ENCODE results near the gene PODNL1. TPM values are rescaled to one million over a fixed set of nuclear protein-coding genes. Genes with fewer than 3 reads are reported as not detected.

PODNL1 gene
- total and polyA plus RNA-seq, 2 donors (not counting 1 experiment from before 2014, with no cell fraction given) = 2.1 to 6.9 TPM

- peaks cover 2% of the 10 kb centered on the region for H3K27me3 ChIP-seq (ENCODE audit: control insufficient read depth, insufficient read depth, low read length)
- peak overlapping the region; percentile 14 for H2AFZ ChIP-seq (ENCODE audit: low read length)
- no peak overlapping the region for H3K4me3 ChIP-seq (replicated peaks in 1 of 4; ENCODE audit: control extremely low read depth in 1 of 4, insufficient read depth in 1 of 4, low read depth in 3 of 4, low read length in 4 of 4)
- H3K4me1 ChIP-seq (ENCODE audit: control insufficient read depth, extremely low read depth, insufficient read depth, low read length) = peaks cover 14% of the 10 kb centered on the region
- H3K9me3 ChIP-seq (ENCODE audit: control insufficient read depth, insufficient read depth, low read depth, low read length) = no peaks in the 10 kb centered on the region
- no peak for TF ChIP-seq EZH2 (IDR thresholded peaks at IDR 0.05; ENCODE audit: low read length, missing control alignments)
- TF ChIP-seq CTCF (conservative IDR thresholded peaks at IDR 0.05 in 1 of 2, IDR thresholded peaks at IDR 0.05 in 1 of 2; ENCODE audit: low read depth in 1 of 2, low read length in 2 of 2) = no peak
- no peak overlapping the region for H3K9ac ChIP-seq (ENCODE audit: insufficient read depth, low read length)
- peak overlapping the region; percentile 17 for H3K4me2 ChIP-seq (ENCODE audit: extremely low read depth, insufficient read depth, low read length)
- H3K27ac ChIP-seq (ENCODE audit: insufficient read depth, low read length) = no peak overlapping the region
- peak in 1 of 2 donors; percentile 72 for DNase-seq (ENCODE audit: low read depth in 2 of 2)
- no peaks in the 10 kb centered on the region for H4K20me1 ChIP-seq (ENCODE audit: control insufficient read depth, extremely low read depth, insufficient read depth, low read length)
- H3K36me3 ChIP-seq (ENCODE audit: control insufficient read depth, insufficient read depth, low read length) = no peaks in the 10 kb centered on the region
- no peaks in the 10 kb centered on the region for H3K79me2 ChIP-seq (ENCODE audit: control insufficient read depth, insufficient read depth, low read length)
Measured at GRCh38 chr19:13881251-13881691, 56.9 kb downstream of the PODNL1 start.

Other genes starting within 250 kb of the PODNL1 start
- 17.7 and 20.3 TPM in 2 replicates for gene MRI1, start 173.9 kb downstream of the PODNL1 start, total RNA-seq
- gene MRI1, start 173.9 kb downstream of the PODNL1 start, polyA plus RNA-seq = 5.2 and 17.1 TPM in 2 replicates
- gene C19orf53, start 164.0 kb downstream of the PODNL1 start, total RNA-seq = 50.1 and 58.8 TPM in 2 replicates
- gene C19orf53, start 164.0 kb downstream of the PODNL1 start, polyA plus RNA-seq = 146 and 206 TPM in 2 replicates
- 5.6 and 6.7 TPM in 2 replicates for gene ZSWIM4, start 143.0 kb downstream of the PODNL1 start, total RNA-seq
- gene ZSWIM4, start 143.0 kb downstream of the PODNL1 start, polyA plus RNA-seq = 1.6 and 2.0 TPM in 2 replicates
- gene NANOS3, start 61.3 kb downstream of the PODNL1 start, total RNA-seq = not detected in 2 replicates
- gene NANOS3, start 61.3 kb downstream of the PODNL1 start, polyA plus RNA-seq = not detected in 2 replicates
- 0.51 and 0.83 TPM in 2 replicates for gene BRME1, start 32.3 kb downstream of the PODNL1 start, total RNA-seq
- 0.23 and 0.29 TPM in 2 replicates for gene BRME1, start 32.3 kb downstream of the PODNL1 start, polyA plus RNA-seq
- gene CC2D1A, start 32.2 kb downstream of the PODNL1 start, total RNA-seq = 5.1 and 10.6 TPM in 2 replicates
- 7.0 and 9.3 TPM in 2 replicates for gene CC2D1A, start 32.2 kb downstream of the PODNL1 start, polyA plus RNA-seq
- 5.1 and 6.3 TPM in 2 replicates for gene DCAF15, start 14.1 kb upstream of the PODNL1 start, total RNA-seq
- gene DCAF15, start 14.1 kb upstream of the PODNL1 start, polyA plus RNA-seq = 9.5 and 14.3 TPM in 2 replicates
- 1.0 and 2.6 TPM in 2 replicates for gene RFX1, start 67.9 kb upstream of the PODNL1 start, total RNA-seq
- gene RFX1, start 67.9 kb upstream of the PODNL1 start, polyA plus RNA-seq = 0.44 and 2.4 TPM in 2 replicates
- not detected in 2 replicates for gene RLN3, start 89.7 kb upstream of the PODNL1 start, total RNA-seq
- not detected in 2 replicates for gene RLN3, start 89.7 kb upstream of the PODNL1 start, polyA plus RNA-seq
- gene IL27RA, start 93.3 kb upstream of the PODNL1 start, total RNA-seq = 2.1 and 2.6 TPM in 2 replicates
- gene IL27RA, start 93.3 kb upstream of the PODNL1 start, polyA plus RNA-seq = 0.84 and 1.2 TPM in 2 replicates
- gene PALM3, start 123.7 kb upstream of the PODNL1 start, total RNA-seq = 0.51 and 1.3 TPM in 2 replicates
- gene PALM3, start 123.7 kb upstream of the PODNL1 start, polyA plus RNA-seq = 0.02 and 0.20 TPM in 2 replicates
- 0.77 and 0.83 TPM in 2 replicates for gene MISP3, start 134.4 kb upstream of the PODNL1 start, total RNA-seq
- 0.33 and 0.41 TPM in 2 replicates for gene MISP3, start 134.4 kb upstream of the PODNL1 start, polyA plus RNA-seq
- gene C19orf67, start 147.4 kb upstream of the PODNL1 start, total RNA-seq = not detected in 2 replicates
- not detected in 2 replicates for gene C19orf67, start 147.4 kb upstream of the PODNL1 start, polyA plus RNA-seq
- 19.0 and 24.1 TPM in 2 replicates for gene SAMD1, start 152.3 kb upstream of the PODNL1 start, total RNA-seq
- 7.3 and 14.5 TPM in 2 replicates for gene SAMD1, start 152.3 kb upstream of the PODNL1 start, polyA plus RNA-seq
- 30.6 and 43.6 TPM in 2 replicates for gene PRKACA, start 179.3 kb upstream of the PODNL1 start, total RNA-seq
- gene PRKACA, start 179.3 kb upstream of the PODNL1 start, polyA plus RNA-seq = 67.4 and 104 TPM in 2 replicates
- 0.26 and 2.6 TPM in 2 replicates for gene ASF1B, start 198.2 kb upstream of the PODNL1 start, total RNA-seq
- 6.5 and 26.2 TPM in 2 replicates for gene ASF1B, start 198.2 kb upstream of the PODNL1 start, polyA plus RNA-seq

All from fibroblast of lung (primary cell).